HG03378 (cell line): ENCODE results near the gene CRTC1.
"Not testable (repeated sequence)": the region's sequence is repeated elsewhere in the genome, so short reads cannot be mapped to it uniquely, and the experiment has no call there.

ENCODE experiments used
- ATAC-seq: cut with Tn5 transposase; IDR thresholded peaks from one replicate; pipeline ENCODE4 v1.9.1; 2021; ENCODE audit warnings: mild to moderate bottlenecking, moderate library complexity; ENCODE audit not compliant: unreplicated experiment

CRTC1 gene

DNA sequence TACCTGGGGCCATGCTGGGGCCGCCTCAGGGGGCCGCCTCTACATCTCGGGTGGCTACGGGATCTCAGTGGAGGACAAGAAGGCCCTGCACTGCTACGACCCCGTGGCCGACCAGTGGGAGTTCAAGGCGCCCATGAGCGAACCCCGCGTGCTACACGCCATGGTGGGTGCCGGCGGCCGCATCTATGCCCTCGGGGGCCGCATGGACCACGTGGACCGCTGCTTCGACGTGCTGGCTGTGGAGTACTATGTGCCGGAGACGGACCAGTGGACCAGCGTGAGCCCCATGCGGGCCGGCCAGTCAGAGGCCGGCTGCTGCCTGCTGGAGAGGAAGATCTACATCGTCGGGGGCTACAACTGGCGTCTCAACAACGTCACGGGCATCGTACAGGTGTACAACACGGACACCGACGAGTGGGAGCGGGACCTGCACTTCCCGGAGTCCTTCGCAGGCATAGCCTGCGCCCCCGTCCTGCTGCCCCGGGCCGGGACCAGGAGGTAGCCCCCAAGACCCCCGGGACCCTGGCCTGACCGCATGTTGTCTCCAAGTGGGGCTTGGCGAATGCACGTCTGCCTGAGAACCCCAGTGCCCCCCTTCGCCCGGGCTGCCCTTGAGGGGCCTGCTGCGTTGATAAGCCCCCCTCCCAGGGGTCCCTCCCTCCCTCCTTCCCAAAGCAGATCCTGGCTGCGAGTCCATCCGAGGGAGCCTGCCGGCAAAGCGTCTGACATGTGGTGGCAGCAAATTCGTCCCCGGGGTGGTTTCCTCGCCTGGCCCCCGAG lies 14.5 kb upstream of the CRTC1 start:
- ATAC-seq: no peak

DNA sequence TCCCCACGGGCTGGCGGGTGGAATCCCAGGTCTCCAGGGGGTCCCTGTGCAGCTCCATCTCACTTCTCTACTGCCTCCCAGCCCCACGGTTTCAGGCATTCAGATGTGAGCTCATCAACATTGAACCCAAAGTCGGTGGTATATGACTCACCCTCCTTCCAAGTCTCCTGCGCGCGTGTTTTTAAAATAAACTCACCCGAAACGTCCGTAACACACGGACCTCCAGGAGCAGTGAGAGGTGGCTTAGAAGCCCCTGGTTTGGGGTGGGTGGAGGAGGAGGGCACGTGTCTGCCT lies 14.0 kb upstream of the CRTC1 start:
- no peak for ATAC-seq

DNA sequence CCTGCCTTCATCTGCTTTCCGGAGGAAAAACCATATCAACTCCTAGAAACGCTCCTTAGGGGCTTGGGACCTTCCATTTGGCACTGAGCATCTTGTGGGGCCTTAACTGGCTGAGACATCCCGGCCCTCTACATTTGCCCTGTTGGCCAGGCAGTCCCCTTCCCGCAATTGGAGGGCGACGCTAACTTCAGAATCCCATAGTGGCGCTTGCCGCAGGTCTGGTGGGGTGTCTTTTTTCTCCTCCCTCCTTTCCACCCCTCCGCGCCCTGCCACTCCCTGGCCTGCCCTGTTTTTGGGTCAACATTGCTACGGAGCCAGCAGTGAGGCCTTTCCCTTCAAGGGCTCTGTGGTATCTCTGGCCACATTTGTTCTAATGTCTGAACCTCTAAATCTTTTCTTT lies 13.6 kb upstream of the CRTC1 start:
- ATAC-seq: no peak

DNA sequence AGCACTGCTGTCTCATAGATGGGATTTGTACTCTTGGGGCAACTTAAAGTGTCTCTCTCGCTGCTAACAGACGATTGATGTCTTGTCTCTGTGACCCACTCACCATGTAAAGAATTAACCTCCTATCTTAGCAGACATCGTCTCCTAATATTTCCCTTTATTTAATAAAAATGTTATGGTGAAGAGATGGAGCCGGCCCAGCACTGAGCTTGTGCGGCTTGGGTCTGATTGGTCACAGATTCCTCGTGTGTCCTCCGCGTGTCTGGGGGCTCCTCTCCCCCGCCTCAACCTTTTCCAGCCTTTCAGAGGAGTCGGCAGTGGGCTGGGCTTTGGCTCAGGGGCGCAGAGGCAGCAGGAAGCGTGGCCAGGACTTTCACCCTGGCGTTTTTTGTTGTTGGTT lies 13.2 kb upstream of the CRTC1 start:
- no peak for ATAC-seq

DNA sequence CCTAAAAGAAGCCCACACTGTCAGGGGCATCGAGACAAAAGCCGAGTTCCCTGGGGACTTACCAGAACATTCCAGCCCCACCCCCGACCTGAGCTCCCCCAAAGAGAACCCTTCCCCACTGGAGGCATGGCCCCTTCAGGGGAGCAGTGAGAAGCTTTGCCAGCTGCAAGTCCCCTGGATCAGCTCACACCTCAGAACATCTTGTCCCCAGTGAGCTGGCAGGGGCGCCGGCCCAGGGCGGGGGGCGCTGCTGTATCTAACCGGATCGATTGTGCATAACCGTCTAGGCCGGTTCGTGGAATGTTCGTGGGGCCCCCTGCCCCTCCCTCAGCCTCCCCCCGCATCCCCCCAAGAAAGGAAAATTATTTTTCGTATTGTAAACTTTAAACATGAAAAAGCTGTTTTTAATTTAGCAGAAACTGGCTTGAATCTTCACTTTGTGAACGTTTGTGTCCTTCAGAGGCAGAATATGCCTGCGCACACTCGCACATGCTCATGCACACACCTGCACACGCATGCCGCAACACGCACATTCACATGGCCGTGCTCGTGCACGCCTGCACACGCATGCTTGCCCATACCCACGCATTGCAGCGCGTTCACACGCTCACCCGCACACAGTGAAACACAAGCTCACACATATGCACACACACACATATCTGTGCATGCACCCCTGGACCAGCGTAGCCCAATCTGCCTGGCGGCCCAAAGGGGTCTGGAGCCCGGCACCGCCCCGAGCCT lies 12.0 kb upstream of the CRTC1 start:
- ATAC-seq: no peak

DNA sequence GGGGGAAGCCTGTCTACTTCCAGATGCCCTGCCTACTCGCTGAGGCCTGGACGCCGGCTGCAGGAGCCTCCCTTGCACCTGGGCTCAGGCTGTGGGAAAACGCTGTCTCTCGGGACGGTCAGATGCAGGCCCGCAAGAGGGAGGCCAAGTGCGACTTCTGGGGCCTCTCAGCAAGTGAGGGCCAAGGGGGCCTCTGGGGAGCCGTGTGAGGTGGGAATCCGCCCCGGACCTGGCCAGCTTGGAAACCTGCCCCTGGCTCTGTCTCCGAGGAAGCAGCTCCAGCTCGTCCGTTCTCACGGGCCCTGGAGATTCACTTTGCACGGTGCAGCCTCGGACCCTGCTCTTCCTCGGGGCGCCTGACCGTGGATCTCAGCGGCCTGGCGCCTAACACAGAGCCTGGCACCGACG lies 11.4 kb upstream of the CRTC1 start:
- no peak for ATAC-seq

DNA sequence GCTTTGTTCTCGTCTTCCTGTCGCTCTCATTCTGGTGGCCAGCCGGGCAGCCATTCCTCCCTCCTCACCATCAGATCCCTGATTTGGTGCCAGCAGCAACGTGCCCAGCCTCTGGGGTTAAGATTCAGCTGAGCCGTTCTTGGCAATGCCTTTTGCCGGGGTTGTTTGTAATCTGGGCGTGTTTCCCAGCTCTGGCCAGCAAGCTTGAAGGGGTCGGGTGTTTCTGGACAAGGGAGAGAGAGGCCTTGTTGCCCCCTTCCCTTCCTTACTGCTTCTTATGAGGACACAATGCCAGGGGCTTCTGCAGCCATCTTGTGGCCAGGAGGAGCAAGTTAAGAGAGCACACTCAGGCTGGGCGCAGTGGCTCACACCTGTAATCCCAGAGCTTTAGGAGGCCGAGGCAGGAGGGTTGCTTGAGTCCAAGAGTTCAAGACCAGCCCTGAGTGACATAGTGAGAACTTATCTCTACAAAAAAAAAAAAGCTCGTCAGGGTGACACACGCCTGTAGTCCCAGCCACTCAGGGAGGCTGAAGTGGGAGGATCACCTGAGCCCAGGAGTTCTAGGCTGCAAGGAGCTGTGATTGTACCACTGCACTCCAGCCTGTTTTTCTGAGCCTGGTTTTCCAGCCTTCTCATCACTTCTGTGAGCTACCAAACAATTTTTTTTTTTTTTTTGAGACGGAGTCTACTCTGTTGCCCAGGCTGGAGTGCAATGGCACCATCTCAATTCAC lies 10.7 kb upstream of the CRTC1 start:
- no peak for ATAC-seq

DNA sequence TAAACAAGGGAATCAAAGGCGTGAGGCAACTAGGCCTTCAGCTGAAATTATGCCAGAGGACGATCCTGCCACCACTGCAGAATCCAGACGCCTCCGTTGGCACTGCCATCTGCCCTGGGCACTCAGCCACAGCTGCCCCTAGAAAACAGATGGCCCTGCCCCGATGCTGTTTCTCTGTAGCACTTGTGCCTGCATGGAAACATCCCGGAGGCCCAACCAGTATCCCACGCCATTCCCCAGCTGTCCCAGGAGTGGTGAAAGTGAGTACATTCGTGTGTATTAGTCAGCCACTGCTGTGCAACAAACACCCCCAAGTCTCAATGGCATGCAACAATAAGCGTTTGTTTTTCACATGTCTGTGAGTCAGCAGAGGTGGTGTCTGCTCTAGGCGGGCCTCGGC lies 8.9 kb upstream of the CRTC1 start:
- ATAC-seq: no peak

DNA sequence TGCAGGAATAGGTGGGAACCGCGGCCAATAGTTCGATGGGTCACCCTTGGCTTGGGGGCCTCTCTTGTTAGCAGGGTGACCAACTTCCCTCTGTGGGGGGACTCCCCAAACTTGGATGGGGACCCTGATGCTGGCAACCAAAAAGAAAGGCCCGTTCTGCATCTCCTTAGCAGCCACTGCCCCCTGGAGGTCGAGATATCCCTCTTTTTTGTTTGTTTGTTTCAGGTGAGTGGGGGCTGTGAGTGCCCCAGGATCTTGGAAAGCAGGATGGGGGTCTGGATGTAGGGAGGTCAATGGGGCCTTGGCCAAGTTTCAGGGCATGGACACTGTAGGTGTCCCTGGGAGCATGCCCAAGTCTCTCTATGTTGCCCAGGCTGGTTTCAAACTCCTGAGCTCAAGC lies 7.7 kb upstream of the CRTC1 start:
- no peak for ATAC-seq

DNA sequence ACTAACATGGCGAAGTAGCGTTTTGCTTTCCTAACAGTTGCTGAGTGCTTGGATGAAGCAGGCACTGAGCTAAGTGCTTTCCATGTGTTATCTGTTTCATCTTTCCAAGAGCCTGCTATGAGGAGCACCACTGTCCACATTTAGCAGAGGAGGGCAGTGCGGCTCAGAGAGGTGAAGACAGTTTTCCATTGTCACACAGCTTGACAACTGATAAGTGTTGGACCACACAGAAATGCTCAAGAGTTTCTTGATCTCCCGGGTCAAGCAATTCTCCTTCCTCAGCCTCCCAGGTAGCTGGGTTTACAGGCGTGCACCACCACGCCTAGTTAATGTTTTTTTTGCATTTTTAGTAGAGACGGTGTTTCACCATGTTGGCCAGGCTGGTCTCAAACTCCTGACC lies 6.8 kb upstream of the CRTC1 start:
- ATAC-seq: no peak

DNA sequence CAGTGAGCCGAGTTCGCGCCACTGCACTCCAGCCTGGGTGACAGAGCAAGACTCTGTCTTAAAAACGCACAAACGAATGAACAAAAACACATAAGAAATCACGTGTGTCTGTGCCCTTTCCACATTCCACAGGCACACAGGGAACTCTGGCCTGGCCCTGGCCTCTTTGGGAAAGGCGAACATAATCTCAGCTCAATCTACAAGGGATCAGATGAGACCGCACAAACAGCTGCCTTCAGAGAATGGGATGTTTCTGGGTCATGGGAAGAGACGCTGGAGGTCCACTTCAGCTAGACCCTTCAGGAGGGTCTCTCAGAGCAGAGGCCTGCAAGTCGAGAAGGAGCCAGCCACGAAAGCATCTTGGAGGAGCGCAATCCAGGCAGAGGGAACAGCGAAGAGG lies 6.3 kb upstream of the CRTC1 start:
- ATAC-seq: no peak

DNA sequence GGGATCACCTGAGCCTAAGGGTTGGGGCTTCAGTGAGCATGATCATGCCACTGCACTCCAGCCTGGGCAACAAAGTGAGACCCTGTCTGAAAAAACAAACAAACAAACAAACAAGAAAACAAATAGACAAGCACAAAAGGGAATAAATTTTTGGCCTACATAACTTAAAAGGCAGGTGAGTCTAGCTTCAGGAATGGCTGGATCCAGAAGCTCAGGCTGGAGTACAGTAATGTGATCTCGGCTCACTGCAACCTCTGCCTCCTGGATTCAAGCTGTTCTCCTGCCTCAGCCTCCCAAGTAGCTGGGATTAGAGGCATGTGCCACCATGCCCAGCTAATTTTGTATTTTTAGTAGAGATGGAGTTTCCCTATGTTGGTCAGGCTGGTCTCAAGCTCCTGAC lies 3.3 kb upstream of the CRTC1 start:
- ATAC-seq: not testable (repeated sequence)

DNA sequence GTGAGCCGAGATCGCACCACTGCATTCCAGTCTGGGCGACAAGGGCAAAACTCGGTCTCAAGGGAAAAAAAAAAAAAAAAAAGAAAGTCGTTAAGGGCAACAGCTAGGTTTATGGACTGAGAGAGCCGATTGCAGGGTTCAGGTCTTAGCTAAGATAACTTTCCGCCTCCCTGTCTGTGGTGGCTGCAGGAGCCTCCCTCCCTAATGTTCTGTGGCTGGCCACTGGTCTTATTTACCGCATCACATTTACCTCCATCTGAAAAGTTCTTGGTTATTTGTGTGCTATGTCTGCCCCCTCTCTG lies 722 bp upstream of the CRTC1 start:
- no peak for ATAC-seq

DNA sequence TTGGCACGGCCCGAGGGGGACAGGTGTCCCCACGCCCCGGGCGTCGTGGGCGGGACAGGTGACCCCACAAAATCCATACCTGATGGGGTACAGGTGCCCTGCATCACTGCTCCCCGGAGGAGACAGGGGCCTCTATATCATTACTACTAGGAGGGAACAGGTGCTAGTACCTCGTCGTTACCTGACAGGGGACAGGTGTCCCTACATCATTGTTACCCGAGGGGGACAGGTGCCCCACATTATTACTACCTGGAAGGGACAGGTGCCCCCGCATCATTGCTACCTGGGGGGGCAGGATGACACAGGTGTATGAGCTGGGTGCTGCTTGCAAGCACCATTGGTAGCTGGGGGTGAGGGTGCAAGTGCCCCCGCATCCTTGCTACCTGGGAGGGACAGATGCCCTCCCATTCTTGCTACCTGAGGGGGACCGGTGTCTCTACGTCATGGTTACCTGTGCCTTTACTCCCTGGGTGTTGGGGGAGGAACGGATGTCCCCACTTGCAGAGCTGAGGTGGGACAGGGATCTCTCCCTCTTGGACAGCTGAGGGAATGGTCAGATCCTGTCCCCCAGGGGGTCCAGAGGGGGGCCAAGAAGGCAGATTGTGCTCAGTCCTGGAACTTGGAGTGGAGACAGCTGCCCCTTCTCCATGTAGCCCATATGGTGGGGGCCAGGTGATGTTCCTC lies 620 bp downstream of the CRTC1 start:
- no peak for ATAC-seq

DNA sequence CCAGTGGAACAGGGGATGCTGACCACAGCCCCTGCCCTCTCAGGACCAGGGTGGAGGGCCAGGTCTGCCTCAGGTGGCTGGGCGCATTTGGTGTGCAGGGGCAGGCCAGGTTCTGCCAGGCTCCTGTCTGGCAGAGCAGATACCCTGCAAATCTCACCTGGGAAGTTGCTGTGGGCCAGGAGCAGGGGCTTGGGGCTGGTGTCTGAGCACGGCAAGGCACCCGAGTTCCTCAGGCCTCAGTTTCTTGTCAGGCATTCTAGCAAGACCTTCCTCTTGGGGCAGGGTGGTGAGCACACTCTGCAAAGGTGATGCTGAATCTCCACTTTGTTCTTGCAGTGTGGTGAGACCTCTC lies 1.1 kb downstream of the CRTC1 start:
- ATAC-seq: no peak

DNA sequence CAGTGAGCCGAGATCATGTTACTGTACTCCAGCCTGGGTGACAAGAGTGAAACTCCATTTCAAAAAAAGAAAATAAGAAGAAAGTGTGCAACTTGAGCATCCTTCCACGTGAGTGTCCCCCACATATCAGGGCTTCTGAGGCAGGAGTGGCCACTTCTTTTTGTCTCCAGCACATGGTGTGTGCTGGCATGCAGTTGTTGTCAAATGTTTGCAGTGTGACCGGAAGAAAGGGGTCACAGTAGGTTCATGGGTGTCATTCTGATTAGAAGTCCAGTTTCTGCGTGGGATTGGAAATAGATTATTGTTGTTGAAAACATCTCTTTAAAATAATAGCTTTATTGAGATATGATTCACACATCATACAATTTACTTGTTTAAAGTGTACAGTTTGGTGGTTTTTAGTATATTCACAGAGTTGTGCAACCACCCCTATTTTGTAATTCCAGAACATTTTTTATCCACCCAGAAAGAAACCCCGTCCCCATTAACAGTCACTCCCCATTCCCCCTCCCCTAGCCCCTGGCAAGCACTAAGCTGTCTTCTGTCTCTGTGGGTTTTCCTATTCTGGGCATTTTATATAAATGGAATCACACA lies 2.2 kb downstream of the CRTC1 start:
- ATAC-seq: no peak

DNA sequence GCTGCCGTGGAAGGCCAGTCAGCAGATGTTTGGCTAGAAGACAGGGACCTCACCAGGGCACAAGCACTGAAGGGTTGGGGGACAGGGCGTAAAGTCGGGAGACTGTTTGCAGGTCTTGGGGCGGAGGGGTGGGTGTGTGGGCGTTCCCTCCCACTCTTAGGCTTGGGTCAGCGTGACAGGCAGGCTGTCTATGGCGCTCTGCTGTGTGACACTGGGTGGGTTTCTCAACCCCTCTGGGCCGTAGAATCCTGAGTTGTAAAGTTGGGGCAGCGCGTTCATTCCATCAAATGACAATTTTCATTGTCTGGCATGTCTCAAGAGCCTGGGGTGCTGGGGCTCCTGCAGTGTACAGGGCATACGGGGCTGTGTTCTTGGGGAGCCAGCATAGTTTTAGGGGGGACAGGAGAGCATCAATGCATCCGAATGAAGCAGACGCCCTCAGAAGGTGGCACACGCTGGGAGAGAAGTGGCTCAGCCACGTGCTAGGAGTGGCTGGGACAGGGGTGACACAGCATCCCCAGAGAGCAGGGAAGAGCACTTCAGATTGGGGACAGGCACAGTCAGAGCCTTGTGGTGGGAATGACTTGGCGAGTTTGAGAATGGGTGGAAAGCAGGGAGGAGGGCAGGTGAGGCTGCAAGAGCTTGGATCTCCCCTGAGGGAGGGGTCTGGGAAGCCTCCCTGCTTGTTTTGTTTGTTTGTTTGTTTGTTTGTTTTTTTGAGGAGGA lies 4.4 kb downstream of the CRTC1 start:
- no peak for ATAC-seq

DNA sequence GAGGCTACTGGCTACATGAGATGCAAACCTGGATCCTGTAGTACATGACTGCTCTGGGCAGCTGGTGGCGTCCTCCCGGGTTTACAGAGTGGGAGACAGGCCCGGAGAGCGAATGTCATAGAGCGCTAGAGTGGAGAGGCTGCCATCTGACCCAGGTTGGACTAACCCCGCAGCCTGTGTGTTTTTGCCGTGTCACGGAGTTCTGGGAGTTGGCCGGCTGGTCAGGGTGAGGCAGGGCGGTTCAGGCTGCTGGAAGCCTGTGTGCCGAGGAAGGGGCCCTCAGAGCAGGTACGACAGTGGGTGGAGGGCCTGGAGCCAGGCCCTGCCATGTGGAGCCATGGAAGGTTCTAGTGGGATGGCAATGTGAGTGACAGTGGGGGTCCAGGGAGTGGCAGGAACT lies 12.5 kb downstream of the CRTC1 start:
- no peak for ATAC-seq

DNA sequence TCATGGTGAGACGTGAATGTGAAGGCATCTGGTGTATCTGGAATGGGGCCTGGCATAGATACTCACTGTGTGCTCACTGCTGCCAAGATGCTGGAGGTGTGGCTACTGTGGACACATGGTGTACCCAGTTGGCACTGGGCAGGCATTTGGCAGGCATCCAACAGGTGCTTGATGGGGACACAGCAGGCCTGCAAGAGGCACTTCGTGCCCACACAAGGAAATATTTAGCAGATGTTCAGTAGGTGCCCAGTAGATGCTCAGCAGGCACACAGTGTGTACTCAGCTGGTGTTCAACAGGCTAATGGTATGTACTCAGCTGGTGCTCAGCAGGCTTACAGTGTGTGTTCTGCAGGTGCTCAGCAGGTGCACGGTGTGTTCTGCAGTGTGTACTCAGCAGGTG lies 14.2 kb downstream of the CRTC1 start:
- no peak for ATAC-seq

DNA sequence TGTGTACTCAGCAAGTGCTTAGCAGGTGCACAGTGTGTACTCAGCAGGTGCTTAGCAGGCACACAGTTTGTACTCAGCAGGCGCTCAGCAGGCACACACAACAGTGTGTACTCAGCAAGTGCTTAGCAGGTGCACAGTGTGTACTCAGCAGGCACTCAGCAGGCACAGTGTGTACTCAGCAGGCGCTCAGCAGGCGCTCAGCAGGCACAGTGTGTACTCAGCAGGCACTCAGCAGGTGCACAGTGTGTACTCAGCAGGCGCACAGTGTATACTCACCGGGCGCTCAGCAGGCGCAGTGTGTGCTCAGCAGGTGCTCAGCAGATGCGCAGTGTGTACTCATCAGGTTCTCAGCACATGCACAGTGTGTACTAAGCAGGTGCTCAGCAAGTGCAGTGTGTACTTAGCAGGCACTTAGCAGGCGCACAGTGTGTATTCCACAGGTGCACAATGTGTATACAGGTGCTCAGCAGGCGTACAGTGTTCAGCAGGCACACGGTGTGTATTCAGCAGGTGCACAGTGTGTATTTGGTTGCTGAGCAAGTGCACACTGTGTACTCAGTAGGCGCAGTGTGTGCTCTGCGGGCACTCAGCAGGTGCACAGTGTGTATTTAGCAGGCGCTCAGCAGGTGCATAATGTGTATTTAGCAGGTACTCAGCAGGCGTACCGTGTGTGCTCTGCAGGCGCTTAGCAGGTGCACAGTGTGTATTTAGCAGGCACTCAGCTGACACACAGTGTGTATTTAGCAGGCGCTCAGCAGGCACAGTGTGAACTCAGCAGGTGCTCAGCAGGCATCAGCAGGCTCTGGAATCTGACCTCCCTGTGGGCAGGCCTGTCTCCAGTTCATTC lies 15.1 kb downstream of the CRTC1 start:
- ATAC-seq: no peak
